ENCODE measurements around the gene OPHN1.
A peak's percentile ranks its signal among the peaks of the same experiment; 100 is the strongest.

Gene OPHN1

DNA sequence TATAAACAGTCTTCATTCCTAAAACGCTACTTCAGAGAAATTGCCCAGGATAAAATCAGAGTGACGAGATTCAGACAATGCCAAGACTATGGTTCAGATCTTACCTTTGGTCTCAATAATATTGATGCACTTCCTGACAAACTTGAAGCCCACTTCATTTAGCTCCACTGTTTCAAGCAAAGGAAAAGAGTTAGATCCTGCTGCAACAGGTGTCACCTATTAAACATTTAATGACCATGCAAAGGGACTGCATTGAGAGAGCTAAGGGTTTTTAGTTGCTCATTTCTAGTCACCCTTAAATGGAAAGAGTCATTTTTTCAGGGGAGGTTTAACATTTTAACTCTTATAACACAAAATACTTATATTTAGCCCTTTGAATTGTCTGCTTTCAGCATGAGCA, 239.5 kb downstream of the OPHN1 start:
- H3K9ac ChIP-seq (ENCODE audit: low read length), result no peak overlapping the region
- H2BK120ac ChIP-seq (ENCODE audit: low read depth, low read length), result no peak overlapping the region
- no peak overlapping the region for H3K27ac ChIP-seq (ENCODE audit: low read depth, low read length)
- H3K36me3 ChIP-seq (ENCODE audit: control insufficient read depth, insufficient read depth, low read length), result no peaks in the 10 kb centered on the region
- no peak overlapping the region for H3K23ac ChIP-seq (ENCODE audit: low read length)
- no CpG with 5 or more reads among the region's 2 CpGs for WGBS (ENCODE audit: extremely low coverage, insufficient coverage, low lambda C conversion rate)
- no peaks in the 10 kb centered on the region for H3K4me1 ChIP-seq (ENCODE audit: control insufficient read depth, low read depth, low read length)
- no peak overlapping the region for H3K4me2 ChIP-seq (ENCODE audit: low read length)
- H3K4ac ChIP-seq (ENCODE audit: low read depth, low read length), result no peak overlapping the region
- H3K4me3 ChIP-seq (ENCODE audit: low read length), result no peak overlapping the region
- no peak overlapping the region for H3K18ac ChIP-seq (ENCODE audit: low read length)
- no peak overlapping the region for H3K56ac ChIP-seq (ENCODE audit: low read length)
- H2BK15ac ChIP-seq (replicated peaks; ENCODE audit: low read depth), result no peak overlapping the region
- H3K79me2 ChIP-seq (ENCODE audit: control insufficient read depth, insufficient read depth, low read length), result no peaks in the 10 kb centered on the region
- H4K8ac ChIP-seq (ENCODE audit: low read depth, low read length), result no peak overlapping the region
- no peak overlapping the region for H4K5ac ChIP-seq (ENCODE audit: low read length)
- no peaks in the 10 kb centered on the region for H3K27me3 ChIP-seq (ENCODE audit: insufficient read depth, low read length, poor library complexity)
- no peaks in the 10 kb centered on the region for H3K79me1 ChIP-seq (ENCODE audit: low read length)
- no peak overlapping the region for H2BK5ac ChIP-seq (ENCODE audit: low read length)
- no peak overlapping the region for H2AK5ac ChIP-seq (ENCODE audit: low read length)
- no peak for DNase-seq

- H4K5ac ChIP-seq (ENCODE audit: low read length), result no peak overlapping the region
- no peaks in the 10 kb centered on the region for H3K4me1 ChIP-seq (ENCODE audit: control insufficient read depth, low read depth, low read length)
- no peak for DNase-seq
- H3K56ac ChIP-seq (ENCODE audit: low read length), result no peak overlapping the region
- no CpG with 5 or more reads among the region's 3 CpGs for WGBS (ENCODE audit: extremely low coverage, insufficient coverage, low lambda C conversion rate)
- no peak overlapping the region for H3K27ac ChIP-seq (ENCODE audit: low read depth, low read length)
- no peak overlapping the region for H3K18ac ChIP-seq (ENCODE audit: low read length)
- no peak overlapping the region for H3K4me2 ChIP-seq (ENCODE audit: low read length)
- no peaks in the 10 kb centered on the region for H3K79me2 ChIP-seq (ENCODE audit: control insufficient read depth, insufficient read depth, low read length)
- H2BK120ac ChIP-seq (ENCODE audit: low read depth, low read length), result no peak overlapping the region
- no peaks in the 10 kb centered on the region for H3K36me3 ChIP-seq (ENCODE audit: control insufficient read depth, insufficient read depth, low read length)
- no peak overlapping the region for H4K8ac ChIP-seq (ENCODE audit: low read depth, low read length)
- H3K4me3 ChIP-seq (ENCODE audit: low read length), result no peak overlapping the region
- no peak overlapping the region for H2AK5ac ChIP-seq (ENCODE audit: low read length)
- H3K79me1 ChIP-seq (ENCODE audit: low read length), result no peaks in the 10 kb centered on the region
- H3K27me3 ChIP-seq (ENCODE audit: insufficient read depth, low read length, poor library complexity), result no peaks in the 10 kb centered on the region
- H3K9ac ChIP-seq (ENCODE audit: low read length), result no peak overlapping the region
- H3K4ac ChIP-seq (ENCODE audit: low read depth, low read length), result no peak overlapping the region
- no peak overlapping the region for H2BK5ac ChIP-seq (ENCODE audit: low read length)
- H2BK15ac ChIP-seq (replicated peaks; ENCODE audit: low read depth), result no peak overlapping the region
- no peak overlapping the region for H3K23ac ChIP-seq (ENCODE audit: low read length)
These were observed 240.1 kb downstream of the OPHN1 start for GRCh38 chrX:68193234-68193633.

- WGBS (ENCODE audit: extremely low coverage, insufficient coverage, low lambda C conversion rate), result no CpG with 5 or more reads among the region's 2 CpGs
- no peak overlapping the region for H3K27ac ChIP-seq (ENCODE audit: low read depth, low read length)
- no peak overlapping the region for H3K18ac ChIP-seq (ENCODE audit: low read length)
These were observed 242.5 kb downstream of the OPHN1 start for GRCh38 chrX:68190799-68191198.

DNA sequence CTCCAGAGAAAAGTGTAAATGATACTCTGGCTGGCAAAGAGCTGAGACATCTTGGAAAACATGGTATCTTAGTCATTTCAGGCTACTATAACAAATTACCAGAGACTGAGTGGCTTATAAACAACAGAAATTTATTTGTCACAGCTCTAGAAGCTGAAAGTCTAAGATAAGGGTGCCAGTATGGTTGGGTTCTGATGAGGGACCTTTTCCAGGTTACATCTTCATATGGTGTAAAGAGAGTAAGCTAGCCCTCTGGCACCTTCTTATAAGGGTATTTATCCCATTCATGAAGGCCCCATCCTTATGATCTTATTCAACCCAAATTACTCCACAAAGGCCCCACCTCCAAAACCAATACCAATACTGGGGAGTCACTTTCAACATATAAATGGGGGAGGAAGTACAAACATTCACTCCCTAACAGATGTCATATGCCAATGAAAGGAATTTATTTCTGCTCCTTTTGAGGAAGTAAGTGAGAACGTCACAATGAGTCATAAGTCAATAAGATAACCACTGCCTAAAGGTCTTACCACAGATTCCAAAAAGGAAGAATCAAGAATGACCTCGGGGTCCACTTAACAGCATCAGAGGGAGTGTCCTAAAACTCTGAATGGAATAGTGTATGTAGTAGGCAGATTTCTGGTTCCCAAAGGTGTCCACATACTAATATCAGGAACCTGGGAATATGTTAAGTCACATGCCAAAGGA, 246.6 kb downstream of the OPHN1 start:
- Histone ChIP-seq H3K27me3 (ENCODE audit: insufficient read depth, low read length, poor library complexity) (no peaks in the 10 kb centered on the region), H2BK120ac (ENCODE audit: low read depth, low read length) (no peak overlapping the region), H3K4me1 (ENCODE audit: control insufficient read depth, low read depth, low read length) (no peaks in the 10 kb centered on the region), H3K79me1 (ENCODE audit: low read length) (no peaks in the 10 kb centered on the region), H2BK5ac (ENCODE audit: low read length) (no peak overlapping the region), H3K36me3 (ENCODE audit: control insufficient read depth, insufficient read depth, low read length) (no peaks in the 10 kb centered on the region), H3K18ac (ENCODE audit: low read length) (no peak overlapping the region), H2BK15ac (replicated peaks; ENCODE audit: low read depth) (no peak overlapping the region), H4K8ac (ENCODE audit: low read depth, low read length) (no peak overlapping the region), H3K9ac (ENCODE audit: low read length) (no peak overlapping the region), H2AK5ac (ENCODE audit: low read length) (no peak overlapping the region), H3K23ac (ENCODE audit: low read length) (no peak overlapping the region), H3K4me2 (ENCODE audit: low read length) (no peak overlapping the region), H3K27ac (ENCODE audit: low read depth, low read length) (no peak overlapping the region), H3K56ac (ENCODE audit: low read length) (no peak overlapping the region), H3K4ac (ENCODE audit: low read depth, low read length) (no peak overlapping the region), H3K79me2 (ENCODE audit: control insufficient read depth, insufficient read depth, low read length) (no peaks in the 10 kb centered on the region), H3K4me3 (ENCODE audit: low read length) (no peak overlapping the region), H4K5ac (ENCODE audit: low read length) (no peak overlapping the region)
- WGBS (ENCODE audit: extremely low coverage, insufficient coverage, low lambda C conversion rate), result no CpG with 5 or more reads among the region's 2 CpGs
- peak; percentile 0 for DNase-seq

More at GRCh38 chrX:68190799-68191198, 242.5 kb downstream of the OPHN1 start:
- Histone ChIP-seq H4K5ac (ENCODE audit: low read length) (no peak overlapping the region), H3K79me1 (ENCODE audit: low read length) (no peaks in the 10 kb centered on the region), H2BK120ac (ENCODE audit: low read depth, low read length) (no peak overlapping the region), H2BK5ac (ENCODE audit: low read length) (no peak overlapping the region), H3K4ac (ENCODE audit: low read depth, low read length) (no peak overlapping the region), H3K27me3 (ENCODE audit: insufficient read depth, low read length, poor library complexity) (no peaks in the 10 kb centered on the region), H4K8ac (ENCODE audit: low read depth, low read length) (no peak overlapping the region), H2AK5ac (ENCODE audit: low read length) (no peak overlapping the region), H3K9ac (ENCODE audit: low read length) (no peak overlapping the region), H2BK15ac (replicated peaks; ENCODE audit: low read depth) (no peak overlapping the region), H3K4me3 (ENCODE audit: low read length) (no peak overlapping the region), H3K4me1 (ENCODE audit: control insufficient read depth, low read depth, low read length) (no peaks in the 10 kb centered on the region), H3K4me2 (ENCODE audit: low read length) (no peak overlapping the region), H3K79me2 (ENCODE audit: control insufficient read depth, insufficient read depth, low read length) (no peaks in the 10 kb centered on the region), H3K56ac (ENCODE audit: low read length) (no peak overlapping the region), H3K36me3 (ENCODE audit: control insufficient read depth, insufficient read depth, low read length) (no peaks in the 10 kb centered on the region), H3K23ac (ENCODE audit: low read length) (no peak overlapping the region)
- DNase-seq, result no peak

DNA sequence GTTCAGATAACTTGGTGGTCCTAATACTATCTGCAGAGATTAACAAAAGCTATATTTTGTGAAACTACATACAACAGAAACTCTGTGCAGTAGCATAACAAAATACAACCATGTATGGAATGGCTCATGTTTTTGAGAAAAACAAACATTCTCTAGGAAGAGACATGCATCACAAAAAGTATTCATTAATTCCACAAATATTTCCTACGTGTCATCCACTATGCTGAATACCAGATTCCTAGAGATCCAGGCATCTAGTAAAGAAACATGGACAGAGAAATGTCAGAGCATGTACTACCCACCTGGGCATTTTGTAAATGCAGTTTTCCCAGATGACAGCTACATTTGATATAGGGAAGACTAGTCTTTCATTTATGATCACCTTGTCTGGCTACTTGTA, 248.1 kb downstream of the OPHN1 start:
- Histone ChIP-seq H3K27me3 (ENCODE audit: insufficient read depth, low read length, poor library complexity) (no peaks in the 10 kb centered on the region), H2BK120ac (ENCODE audit: low read depth, low read length) (no peak overlapping the region), H3K23ac (ENCODE audit: low read length) (no peak overlapping the region), H2AK5ac (ENCODE audit: low read length) (no peak overlapping the region), H3K9ac (ENCODE audit: low read length) (no peak overlapping the region), H3K4me2 (ENCODE audit: low read length) (no peak overlapping the region), H3K18ac (ENCODE audit: low read length) (no peak overlapping the region), H2BK15ac (replicated peaks; ENCODE audit: low read depth) (no peak overlapping the region), H4K8ac (ENCODE audit: low read depth, low read length) (no peak overlapping the region), H3K27ac (ENCODE audit: low read depth, low read length) (no peak overlapping the region), H3K79me1 (ENCODE audit: low read length) (no peaks in the 10 kb centered on the region), H3K4ac (ENCODE audit: low read depth, low read length) (no peak overlapping the region), H3K79me2 (ENCODE audit: control insufficient read depth, insufficient read depth, low read length) (no peaks in the 10 kb centered on the region), H2BK5ac (ENCODE audit: low read length) (no peak overlapping the region), H4K5ac (ENCODE audit: low read length) (no peak overlapping the region), H3K4me3 (ENCODE audit: low read length) (no peak overlapping the region), H3K36me3 (ENCODE audit: control insufficient read depth, insufficient read depth, low read length) (no peaks in the 10 kb centered on the region), H3K56ac (ENCODE audit: low read length) (no peak overlapping the region), H3K4me1 (ENCODE audit: control insufficient read depth, low read depth, low read length) (no peaks in the 10 kb centered on the region)
- no peak for DNase-seq
- WGBS (ENCODE audit: extremely low coverage, insufficient coverage, low lambda C conversion rate), result no CpG with 5 or more reads among the region's 1 CpG

DNA sequence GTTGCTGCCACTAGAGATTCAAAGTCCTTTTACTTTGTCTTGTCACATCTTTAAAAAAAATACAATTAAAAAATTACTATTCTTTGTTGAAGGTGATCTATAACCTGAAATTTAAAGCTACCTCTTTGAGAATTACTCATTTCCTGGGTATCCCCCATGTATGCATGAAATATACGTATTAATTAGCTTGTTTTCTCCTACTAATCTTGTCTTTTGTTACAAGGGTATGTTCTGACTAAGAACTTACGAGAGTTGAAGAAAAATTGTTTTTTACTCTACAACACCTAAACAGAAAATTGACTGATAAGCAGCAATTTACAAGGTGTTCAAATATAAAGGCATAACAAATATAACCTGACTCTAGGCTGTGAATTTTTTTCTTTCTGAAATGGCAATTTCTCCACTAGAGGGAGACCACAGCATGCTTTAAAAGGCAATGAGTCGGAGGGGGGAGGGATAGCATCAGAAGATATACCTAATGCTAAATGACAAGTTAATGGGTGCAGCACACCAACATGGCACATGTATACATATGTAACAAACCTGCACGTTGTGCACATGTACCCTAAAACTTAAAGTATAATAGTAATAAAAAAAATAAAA, 249.6 kb downstream of the OPHN1 start:
- Histone ChIP-seq H2AK5ac (ENCODE audit: low read length) (no peak overlapping the region), H3K18ac (ENCODE audit: low read length) (no peak overlapping the region), H3K27ac (ENCODE audit: low read depth, low read length) (no peak overlapping the region), H3K9ac (ENCODE audit: low read length) (no peak overlapping the region), H3K4me1 (ENCODE audit: control insufficient read depth, low read depth, low read length) (no peaks in the 10 kb centered on the region), H4K8ac (ENCODE audit: low read depth, low read length) (no peak overlapping the region), H3K56ac (ENCODE audit: low read length) (no peak overlapping the region), H3K4me3 (ENCODE audit: low read length) (no peak overlapping the region), H2BK15ac (replicated peaks; ENCODE audit: low read depth) (no peak overlapping the region), H3K36me3 (ENCODE audit: control insufficient read depth, insufficient read depth, low read length) (no peaks in the 10 kb centered on the region), H3K79me1 (ENCODE audit: low read length) (no peaks in the 10 kb centered on the region), H2BK120ac (ENCODE audit: low read depth, low read length) (no peak overlapping the region), H3K27me3 (ENCODE audit: insufficient read depth, low read length, poor library complexity) (no peaks in the 10 kb centered on the region), H3K4ac (ENCODE audit: low read depth, low read length) (no peak overlapping the region), H2BK5ac (ENCODE audit: low read length) (no peak overlapping the region), H4K5ac (ENCODE audit: low read length) (no peak overlapping the region), H3K79me2 (ENCODE audit: control insufficient read depth, insufficient read depth, low read length) (no peaks in the 10 kb centered on the region), H3K4me2 (ENCODE audit: low read length) (no peak overlapping the region), H3K23ac (ENCODE audit: low read length) (no peak overlapping the region)
- peak; percentile 40 for DNase-seq
- WGBS (ENCODE audit: extremely low coverage, insufficient coverage, low lambda C conversion rate), result no CpG with 5 or more reads among the region's 4 CpGs

Measured in mesendoderm (in vitro differentiated cells).